Amniotic epithelial cell (primary cell): ENCODE measurements around the gene SUPT6H.

ENCODE experiments used
- DNase-seq: peaks from one replicate; pipeline ENCODE4 v3.0.0-alpha.2; 2010; ENCODE audit warnings: low read depth

The SUPT6H gene

DNA sequence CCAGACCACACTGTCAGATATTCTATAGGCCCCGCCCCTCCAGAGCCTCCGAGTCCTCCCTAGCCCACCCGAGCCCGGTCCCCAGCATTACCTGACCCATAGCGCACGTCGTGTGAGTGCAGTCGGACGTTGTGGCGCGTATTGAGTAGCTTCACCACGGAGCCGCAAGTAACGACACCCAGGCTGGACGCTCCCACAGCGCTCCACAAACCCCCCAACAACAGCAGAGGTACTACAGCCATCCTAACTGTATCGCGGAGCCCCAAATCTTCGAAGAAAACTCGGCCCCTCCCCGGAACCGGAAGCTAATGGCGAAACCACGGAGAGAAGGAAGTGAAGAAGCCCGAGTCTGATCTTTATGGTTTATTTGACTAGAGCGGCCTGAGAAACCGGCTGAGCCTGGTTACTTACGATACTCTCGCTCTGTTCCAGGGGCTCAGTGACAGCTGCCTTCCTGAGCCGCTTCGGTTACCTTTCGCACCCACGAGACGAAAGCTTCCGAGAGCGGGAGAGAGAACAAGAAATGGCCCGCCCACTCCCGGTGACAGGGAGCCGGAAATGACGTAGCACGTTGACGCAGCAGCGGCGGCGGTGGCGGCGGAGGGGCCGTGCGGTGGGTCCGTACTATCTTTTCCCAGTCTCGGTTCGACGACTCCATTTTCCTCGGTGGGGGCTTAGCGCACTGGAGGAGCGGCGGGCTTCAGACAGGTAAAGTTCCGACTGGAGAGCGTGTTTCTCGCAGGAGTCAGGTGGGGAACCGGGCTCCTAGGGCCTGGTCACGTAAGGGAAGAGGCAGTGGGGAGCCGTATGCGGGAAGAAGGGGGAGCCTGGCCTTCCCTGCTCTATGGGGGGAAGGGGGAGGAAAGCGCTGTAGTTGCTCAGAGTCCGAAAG lies at the start of gene SUPT6H, which contains the start of gene SDF2:
Gene SUPT6H, plus strand, starts transcription at position 571 of the 892 bp plus-strand sequence. CDS start 11,197 bp downstream, outside the sequence.
Gene SDF2, minus strand, starts transcription at position 272 of the 892 bp plus-strand sequence. Its CDS starts 30 bp downstream, at position 242.
- DNase-seq, result peak; percentile 74

DNA sequence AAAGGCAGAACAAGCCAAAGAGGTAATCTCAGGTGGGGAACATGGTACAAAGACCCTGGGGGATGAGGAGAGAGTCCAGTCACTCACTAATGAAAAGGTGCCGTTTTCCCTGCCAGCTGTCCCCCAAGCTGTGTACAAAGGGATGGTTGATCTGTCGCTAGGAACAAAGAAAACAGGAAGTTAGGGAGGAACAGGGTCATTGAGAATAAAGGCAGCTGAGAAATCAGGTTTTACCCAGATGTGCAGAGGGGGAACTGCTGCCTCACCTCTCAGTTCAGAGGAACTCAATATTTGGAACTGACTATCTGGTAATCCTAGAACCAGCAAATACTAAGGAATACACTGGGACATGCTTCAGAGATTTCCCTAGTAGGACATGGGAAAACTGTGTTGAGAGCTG lies 49.5 kb upstream of the SUPT6H start:
- DNase-seq, result no peak

DNA sequence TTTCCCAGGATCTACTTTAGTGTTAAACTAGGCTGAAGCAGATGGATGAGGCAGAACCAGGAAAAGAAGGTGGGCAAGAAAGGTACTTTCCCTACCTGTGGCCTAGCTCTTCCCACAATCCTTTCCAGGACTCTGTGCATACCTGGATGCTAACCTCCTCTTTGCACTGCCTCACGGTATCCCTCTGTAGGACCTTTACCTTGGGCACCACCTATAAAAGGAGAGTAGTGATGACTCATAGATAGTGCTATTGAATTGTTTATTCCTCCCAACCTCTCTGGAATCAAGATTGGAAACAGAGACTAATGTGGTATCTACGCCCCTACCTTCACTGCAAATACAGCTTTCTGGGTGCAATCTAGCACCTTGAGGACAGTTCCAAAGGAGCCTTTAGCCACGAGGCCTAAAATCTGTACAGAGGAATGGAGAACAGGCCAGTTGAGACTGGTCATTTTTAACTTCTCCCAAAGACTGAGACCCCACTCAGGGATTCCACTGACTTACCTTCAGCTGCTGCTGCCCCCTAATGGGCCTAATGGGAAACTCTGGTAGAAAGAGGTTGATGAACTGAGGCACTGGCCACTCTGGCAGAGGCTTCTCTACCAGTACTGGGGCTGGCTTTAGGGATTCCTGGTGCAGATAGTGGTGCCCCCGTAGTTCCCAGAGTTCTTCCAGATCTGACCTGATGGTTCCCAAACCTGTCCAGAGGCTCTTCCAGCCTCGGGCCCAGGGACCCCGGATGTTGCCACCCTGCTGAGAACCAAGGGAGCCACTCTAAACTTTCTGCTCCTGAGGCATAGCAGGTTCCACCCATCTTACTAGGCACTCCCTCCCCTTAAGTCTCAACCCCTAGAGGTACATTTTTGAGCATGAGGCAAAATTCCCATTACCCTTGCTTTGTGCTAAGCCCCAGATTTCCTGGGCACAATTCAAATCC lies 48.8 kb upstream of the SUPT6H start:
- DNase-seq, result peak; percentile 41

DNA sequence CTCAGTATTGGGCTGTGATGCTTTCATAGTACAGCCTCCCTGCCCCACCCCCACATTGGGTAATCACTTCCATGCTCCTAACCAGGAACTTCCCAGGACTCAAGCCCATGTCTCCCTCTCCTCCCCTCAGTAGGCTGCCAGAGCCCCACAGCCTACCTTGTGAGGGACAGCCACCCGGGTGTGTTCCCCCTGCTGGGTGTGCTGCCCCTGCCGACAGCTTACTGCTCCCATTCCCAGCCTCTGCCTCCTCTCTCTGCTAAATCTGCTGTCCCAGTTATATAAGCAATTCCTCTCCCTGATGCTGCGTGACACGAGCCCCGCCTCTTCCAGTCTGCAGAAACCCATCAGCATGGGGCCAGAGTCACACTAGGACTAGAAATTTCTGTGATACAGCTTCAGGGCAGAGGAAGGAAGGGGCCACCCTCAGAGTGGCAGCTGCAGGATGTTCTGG lies 48.0 kb upstream of the SUPT6H start, which contains the start of gene RSKR:
Gene RSKR, minus strand, starts transcription at position 255 of the 451 bp plus-strand sequence. Its CDS starts 24 bp downstream, at position 231.
- peak; percentile 8 for DNase-seq

DNA sequence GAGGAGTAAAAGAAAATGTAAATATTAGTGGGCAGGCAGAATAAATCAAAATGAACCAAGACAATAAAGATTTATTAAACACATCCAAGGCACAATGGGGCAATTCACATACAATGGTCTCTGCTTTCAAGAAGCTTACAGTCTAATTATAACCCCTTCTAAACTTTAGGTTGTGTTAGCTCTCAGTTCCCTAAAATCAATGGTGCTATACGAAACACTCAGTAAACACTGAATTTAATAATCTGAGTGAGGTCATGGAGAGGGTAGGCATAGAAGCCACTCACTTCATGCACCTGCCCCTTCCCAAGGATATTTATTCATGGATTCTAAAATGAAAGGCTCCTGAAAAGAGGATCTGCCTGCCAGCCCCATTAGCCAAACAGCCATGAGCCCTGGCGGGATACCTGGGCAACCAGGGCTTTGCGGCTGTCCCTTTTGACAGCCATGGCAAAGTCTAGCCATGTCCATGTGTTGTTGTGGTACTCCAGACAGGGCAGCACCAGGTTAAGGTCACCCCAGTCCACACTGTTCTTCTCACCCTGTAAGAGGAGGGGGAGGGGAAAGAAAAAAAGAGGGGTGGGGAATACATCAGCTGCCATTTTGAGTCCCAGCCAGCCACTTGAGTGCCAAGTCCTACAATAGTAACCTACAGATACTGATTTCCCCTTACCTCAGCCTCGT lies 46.6 kb upstream of the SUPT6H start:
- no peak for DNase-seq

DNA sequence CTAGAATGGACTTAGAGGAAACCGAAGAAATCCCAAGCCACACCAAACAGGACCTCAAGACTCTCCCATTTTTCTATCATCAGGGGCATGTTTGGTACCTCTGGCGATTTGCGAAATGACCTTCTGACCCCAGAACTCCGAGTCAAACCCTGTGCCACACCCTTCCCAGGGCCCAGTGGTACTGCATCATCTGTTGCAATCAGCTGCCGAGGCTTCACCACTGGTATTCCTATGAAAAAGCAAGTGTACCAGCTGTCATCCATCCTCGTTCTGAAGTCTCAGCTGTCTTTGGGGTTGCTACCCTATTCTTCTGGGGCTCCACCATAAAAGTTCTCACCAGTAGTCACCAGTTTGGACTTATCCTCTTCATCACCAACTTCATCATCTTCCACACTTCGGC lies 45.7 kb upstream of the SUPT6H start:
- no peak for DNase-seq

DNA sequence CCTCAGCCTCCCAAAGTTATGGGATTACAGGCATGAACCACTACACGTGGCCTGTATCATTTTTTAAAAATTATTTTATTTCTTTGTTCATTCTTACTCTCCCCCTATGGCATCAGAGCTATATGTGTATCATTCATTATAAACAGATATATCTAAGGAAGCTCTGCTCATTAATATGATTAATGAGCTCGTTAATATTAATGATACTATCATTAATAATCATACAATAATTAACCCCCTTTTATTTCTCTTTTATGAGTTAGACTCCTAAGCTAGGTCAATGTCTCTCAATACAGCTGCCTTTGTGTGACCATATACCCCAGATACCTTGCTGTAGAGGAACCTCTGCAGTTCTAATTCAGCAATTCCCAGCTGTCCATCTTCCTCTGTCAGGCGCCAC lies 43.5 kb upstream of the SUPT6H start:
- DNase-seq, result no peak

DNA sequence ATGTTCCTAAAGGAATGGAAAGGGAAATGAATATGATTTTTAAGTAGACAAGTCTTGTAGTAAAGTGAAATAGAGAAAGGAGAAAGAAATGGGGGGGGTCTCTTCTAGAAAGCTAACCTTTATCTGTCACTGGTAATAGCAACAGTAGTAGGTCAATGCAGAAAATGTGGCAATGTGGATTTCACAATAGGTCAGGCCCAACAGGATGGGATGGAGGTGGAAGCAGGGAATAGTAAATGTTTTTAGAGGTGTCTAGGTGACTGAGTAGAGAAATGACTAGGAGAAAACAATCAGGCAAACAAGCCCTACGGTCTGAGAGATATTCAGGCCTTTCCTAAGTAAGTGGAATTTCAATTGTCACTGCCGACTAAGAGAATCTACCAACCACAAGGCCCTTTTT lies 42.0 kb upstream of the SUPT6H start:
- DNase-seq, result no peak

DNA sequence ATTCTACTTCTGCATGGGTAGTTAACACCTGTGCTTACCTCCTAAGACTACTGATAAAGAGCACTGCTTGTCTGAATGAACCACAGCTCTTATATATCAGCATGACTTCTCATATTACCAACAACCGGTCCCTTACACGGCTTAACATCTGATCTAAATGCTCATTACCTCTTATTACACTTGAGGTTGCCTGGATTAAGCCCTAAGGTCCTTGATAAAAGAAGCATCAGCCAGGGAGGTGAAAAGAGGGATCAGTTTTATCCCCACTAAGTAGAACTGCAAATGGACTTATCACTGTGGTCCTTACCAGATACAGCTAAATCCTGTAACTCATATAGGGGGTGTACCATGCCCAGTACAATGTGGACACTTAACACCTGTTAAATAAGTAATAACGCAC lies 39.8 kb upstream of the SUPT6H start:
- DNase-seq, result no peak

DNA sequence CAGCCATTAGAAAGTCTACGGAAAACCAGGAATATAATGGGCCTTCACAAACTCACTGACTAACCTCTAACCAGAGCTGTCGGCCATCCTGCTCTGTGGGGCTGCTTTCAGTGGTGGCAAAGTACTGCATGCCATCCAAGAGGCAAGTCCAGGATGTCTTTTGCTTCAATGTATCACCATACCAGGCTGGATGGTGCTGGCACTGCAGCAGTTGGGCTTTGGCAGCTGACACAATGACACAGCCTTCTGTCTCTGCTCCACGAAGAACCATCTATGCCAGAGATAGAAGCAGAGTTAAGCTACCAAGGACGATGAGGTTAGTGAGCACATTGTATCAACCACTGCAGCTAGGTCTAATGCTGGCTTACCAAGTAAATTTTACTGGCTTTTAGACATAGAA lies 38.3 kb upstream of the SUPT6H start:
- no peak for DNase-seq

DNA sequence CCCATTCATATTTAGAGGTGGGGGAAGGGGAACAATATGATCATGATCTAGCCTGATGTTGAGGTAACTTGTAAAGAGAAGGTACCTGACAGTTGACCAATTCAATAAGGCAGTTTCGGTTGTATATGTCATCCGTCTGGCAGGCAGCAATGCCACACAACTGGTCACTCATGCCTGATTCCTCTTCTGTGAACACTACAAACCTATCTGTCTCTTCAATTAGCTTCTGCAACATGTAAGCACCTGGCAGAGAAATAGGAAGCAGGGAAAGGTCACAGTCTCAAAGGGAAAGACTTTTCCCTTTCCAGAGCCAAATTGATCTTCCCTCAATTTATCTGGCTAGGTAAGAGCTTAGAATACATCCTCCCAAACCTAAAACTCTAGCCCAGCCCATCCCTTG lies 37.9 kb upstream of the SUPT6H start:
- no peak for DNase-seq

DNA sequence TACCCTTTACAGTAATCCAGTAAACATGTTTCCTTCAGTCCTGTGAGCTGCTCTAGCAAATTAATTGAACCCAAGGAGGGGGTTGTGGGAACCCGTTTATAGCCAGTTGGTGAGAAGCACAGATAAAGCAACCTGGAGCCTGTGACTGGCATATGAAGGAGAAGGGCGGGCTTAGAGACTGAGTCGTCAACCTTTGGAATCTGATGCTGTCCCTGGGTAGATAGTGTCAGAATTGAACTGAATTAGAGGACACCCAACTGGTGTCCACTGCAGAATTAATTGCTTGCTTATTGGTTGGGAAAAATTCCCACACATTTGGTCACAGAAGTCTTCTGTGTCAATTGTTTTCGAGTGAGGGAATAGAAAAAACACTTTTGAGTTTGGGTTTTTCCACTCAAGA lies 35.2 kb upstream of the SUPT6H start:
- DNase-seq, result no peak

DNA sequence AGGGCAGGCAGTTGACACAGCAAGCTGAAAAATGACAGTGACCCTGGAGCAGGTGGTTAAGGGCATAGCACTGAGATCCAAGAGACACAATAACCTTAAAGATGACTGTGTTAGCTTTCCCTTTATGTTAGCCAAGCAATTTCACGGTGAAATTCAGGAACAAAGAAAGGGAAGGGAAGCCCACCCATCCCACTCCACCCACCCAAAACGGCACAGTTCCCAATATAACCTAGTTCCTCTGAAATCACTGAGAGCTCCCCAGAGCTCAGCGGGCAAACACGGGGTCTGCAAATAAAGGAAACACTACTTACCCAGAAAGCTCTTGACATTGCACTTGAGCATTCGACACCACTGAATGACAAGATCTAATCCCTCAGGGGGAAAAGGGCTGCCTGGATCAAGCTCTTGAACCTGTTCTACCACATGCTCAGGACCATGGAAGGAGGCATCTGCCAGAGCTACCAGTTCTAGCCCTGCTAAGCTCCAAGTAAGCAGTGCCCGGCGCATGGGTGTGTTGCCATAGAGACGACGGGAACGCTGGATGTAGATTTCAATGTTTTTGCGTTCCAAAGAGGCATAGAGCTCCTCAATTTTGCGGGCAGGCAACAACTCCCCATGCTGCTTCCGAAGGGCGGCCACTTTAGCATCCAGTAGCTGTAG lies 27.7 kb upstream of the SUPT6H start:
- DNase-seq, result no peak

DNA sequence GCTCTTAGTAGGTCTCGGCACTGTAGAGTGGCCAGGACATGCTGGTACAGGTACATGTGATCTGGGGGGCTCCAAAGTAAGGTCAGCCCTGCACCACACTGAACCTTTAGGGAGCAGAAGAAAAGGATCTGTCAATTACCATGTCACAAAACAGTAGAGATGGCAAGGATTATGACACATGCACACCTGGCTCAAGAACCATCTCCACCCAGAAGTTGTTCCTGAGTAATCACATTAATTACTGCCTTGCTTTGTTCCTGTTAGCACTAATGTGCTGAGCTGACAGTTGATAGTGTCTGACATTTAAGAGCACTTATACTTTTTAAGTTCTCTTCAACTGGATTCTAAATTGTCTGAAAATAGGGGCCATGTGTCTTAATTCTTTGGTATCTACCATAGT lies 26.5 kb upstream of the SUPT6H start:
- no peak for DNase-seq

DNA sequence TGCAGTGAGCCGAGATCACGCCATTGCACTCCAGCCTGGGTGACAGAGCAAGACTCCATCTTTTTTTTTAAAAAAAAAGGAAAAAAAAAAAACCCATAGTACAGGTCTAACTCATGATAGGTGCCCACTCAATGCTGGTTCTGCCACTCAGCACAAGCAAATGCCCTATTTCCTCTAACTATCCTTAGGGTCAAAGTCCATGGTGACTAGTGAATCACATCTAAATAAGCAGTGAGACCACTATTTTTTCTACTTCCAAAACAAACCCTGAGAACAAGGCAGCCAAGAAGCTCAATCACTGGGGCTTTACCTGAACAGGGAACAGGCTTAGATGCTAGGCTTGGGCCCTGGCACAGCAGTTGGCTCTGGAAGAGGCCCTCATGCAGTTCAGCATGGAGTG lies 20.4 kb upstream of the SUPT6H start:
- DNase-seq, result no peak

DNA sequence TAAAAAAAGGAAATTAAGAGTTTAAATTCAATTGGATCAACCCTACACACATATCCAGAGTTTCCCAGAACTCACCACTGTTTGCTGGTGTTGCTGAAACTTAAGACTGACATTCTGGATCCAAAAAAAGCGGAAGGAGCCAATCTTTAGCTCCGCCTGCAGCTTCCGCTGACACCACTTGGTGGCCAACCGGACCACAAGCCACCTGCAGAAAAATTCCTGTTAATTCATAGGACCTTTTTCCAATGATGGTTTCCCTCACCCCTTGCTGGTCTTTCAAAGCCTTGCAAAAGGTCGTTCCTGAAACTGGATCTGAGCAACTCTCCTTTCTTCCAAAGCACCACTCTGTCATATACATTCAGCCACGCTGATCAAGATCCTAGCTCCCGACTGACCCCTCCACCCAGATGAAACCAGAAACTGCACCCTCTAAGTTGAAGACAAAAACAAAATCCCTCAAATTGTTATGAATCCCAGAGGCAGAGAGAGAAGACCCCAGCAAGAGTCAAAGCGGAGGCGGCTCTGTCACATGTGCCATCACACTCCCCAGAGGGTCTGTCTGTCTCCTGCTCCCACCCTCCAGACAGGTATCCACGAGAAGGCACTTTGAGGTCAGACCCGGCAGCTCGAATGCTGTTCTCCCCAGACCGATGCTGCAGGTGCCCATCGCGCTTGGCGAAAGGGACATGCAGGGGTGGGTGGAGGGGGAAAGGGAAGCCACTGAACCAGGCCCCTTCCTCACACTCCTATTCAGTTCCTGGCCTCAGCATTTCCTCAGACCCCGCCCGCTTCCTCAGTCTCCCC lies 17.8 kb upstream of the SUPT6H start:
- DNase-seq, result peak; percentile 26

DNA sequence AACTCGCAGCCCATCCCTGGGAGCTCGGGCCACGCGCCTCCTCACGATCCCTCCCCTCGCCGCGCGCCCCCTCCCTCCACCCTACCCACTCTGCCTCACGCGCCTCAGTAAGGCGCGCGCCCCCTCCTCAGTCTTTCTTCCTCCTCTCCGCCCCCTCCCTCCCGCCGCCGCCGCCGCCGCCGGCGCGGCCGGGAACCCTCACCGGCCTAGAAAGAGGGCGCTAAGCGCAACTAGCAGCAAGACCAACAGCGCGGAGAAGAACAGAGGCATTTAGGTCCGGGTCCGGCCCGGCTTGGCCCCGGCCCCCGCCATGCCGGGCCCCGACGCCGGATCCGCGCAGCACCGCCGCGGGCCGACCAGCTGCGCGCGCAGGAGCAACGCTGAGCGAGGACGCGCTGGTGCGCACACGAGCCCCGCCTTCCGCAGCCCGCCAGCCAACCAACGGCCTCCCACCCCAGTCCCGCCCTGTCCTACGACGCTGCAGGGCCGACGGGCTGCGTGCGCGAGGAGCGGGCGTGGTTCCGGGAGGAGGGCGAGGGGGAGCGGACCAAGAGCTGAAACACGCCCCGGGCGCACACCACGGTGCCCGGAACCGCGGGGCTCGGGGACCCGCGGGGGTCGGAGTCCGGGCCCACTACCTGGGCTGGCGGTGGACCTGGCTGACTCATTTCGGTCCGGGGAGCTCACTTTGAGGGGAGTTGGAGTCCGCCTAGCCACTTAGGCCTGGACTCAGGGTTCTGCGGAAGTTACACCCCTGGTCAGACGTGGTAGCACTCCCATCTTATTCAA lies 17.0 kb upstream of the SUPT6H start, which contains the start of gene BLTP2:
Gene BLTP2, minus strand, starts transcription at position 372 of the 789 bp plus-strand sequence. Its CDS starts 102 bp downstream, at position 270.
- peak; percentile 90 for DNase-seq

DNA sequence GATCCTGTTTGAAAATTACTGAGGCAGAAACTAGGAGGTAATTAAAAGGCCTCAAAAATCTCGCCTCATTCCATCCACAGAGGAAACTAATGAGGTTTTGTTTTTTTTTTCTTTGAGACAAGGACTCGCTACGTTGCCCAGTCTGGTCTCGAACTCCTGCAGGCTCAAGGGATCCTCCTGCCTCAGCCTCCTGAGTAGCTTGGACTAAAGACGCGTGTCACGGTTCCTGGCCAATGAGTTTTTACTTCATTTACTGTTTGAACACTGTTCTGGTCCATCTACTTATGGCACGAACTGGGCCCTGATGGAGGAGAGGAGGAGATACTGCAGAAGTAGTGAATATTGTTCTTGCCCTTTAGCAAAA lies 16.4 kb upstream of the SUPT6H start:
- DNase-seq, result no peak

DNA sequence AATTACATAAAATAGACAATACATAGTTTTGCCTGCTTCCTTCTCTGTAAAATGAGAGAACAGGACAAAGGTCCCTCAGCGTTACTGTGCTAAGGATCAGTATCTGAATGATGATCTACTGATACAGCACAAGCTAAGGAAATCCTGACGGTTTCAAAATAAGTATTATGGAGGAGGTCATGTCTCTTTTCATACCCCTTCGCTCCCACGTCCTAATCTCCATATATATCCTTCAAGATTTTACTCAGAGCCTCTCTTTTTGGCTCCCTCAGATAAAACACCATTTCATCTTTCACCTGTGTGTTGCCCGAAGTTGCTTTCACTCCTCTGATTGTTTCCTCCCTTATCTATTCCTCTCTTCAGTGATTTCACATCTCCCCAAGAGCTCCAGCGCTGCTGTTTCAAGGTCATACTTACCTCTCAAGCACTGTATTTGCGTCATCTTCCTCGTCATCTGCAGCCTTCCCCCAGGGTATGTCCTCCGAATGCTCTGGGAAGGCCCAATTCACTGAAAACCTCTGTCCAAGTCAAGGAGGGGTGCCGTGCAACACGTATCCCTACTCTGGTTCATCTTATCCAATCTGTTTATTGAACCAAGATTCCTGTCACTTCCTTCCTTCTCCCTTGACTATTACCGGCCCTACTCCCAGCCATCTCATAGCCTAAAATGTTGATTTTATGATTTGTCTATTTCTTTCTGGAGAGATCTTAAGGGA lies 15.8 kb upstream of the SUPT6H start:
- peak; percentile 70 for DNase-seq
